ENCODE data around the gene TRIM71.

TRIM71 gene

DNA sequence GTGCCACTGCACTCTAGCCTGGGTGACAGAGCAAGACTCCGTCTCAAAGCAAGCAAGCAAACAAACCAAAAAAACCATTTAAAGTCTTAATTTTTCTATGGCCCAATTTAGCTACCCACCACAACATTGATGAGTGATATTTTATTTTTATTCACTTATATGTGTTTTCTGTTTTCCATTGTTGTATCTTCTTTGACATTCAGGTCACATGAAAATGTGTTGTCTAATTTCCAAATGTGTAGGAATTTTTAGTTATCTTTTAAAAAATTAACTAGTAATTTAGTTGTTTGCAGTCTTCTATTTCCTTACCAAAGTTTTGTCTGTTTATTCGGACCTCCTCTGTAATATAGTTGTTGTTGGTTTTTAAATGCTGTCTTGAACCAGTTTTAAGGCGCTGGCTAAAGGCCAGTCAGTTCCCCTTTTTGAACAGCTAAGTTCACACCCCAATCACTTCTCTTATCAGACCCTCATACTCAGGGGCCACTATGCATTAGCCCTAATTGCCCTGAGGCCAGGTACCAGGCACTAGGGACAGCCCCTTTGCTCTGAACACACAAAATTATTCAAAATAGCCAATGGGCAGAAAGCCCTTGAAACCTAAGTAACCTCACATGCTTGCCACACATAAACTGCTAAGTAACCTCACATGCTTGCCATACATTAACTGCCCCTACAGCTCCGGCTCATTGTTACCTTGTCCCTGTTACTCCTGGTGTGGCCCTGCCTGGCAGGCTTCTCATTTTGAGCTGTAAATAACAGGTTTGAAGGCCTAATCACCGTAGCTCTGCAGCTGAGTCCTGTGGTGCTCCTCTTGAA, 129.4 kb downstream of the TRIM71 start:
- DNase-seq = no peak

All from DMS79 treated with DMSO at 0.1 percent for 48 hours (cell line).